HEK293 (cell line): ENCODE measurements around the gene KCNJ6.

Experiments used
- CTCF ChIA-PET: fragments of 350-600 bp; formaldehyde crosslinking; extraction: SDS; loops from one replicate; lab custom pipeline; 2021; ENCODE audit warnings: antibody characterized with exemption; lab: Yijun Ruan, JAX
- POLR2A ChIA-PET: fragments of 300-600 bp; formaldehyde crosslinking; extraction: SDS; loops from one replicate; lab custom pipeline; 2020; ENCODE audit warnings: antibody characterized with exemption, inconsistent platforms; lab: Yijun Ruan, JAX
- H3K27ac ChIP-seq: fragments of 200-500 bp; sonication (Bioruptor generic); 2 replicates; pipeline ENCODE4 v1.5.1; 2014; ENCODE audit warnings: low read depth, low read length, control low read depth, inconsistent platforms; ENCODE audit errors: extremely low read depth
- H3K36me3 ChIP-seq, 2 experiments: fragments of 200-500 bp in 1 of 2; sonication (Bioruptor generic) in 1 of 2; 1 replicate in 1 of 2; 2 replicates in 1 of 2; pipeline ENCODE4 v1.5.1; 2014 to 2017; ENCODE audit warnings: inconsistent platforms in 2 of 2, low read length in 2 of 2; ENCODE audit not compliant: control insufficient read depth in 2 of 2, insufficient read depth in 1 of 2
- H3K4me1 ChIP-seq: fragments of 200-500 bp; sonication (Bioruptor generic); 2 replicates; pipeline ENCODE4 v1.5.1; 2014; ENCODE audit warnings: mild to moderate bottlenecking, low read length, inconsistent platforms; ENCODE audit not compliant: control insufficient read depth, insufficient read depth
- H3K4me3 ChIP-seq: 2 replicates; pipeline ENCODE4 v1.5.1; 2011; ENCODE audit warnings: low read depth, mild to moderate bottlenecking, control low read depth, low read length, moderate library complexity
- H3K9me3 ChIP-seq: fragments of 200-500 bp; sonication (Bioruptor generic); 2 replicates; pipeline ENCODE4 v1.5.1; 2014; ENCODE audit warnings: low read depth, low read length, inconsistent platforms; ENCODE audit not compliant: control insufficient read depth, insufficient read depth
- IKZF3 ChIP-seq: fragments of 450-650 bp; IDR thresholded peaks from 2 replicates; pipeline ENCODE4 v1.5.0; 2018; ENCODE audit warnings: missing biosample characterization, mild to moderate bottlenecking, missing genetic modification characterization, moderate library complexity
- OSR2 ChIP-seq: fragments of 450-650 bp; formaldehyde crosslinking; IDR thresholded peaks from 2 replicates; pipeline ENCODE4 v1.5.1; 2016; ENCODE audit warnings: missing biosample characterization, missing genetic modification characterization
- RBAK ChIP-seq: fragments of 450-650 bp; formaldehyde crosslinking; IDR thresholded peaks from 2 replicates; pipeline ENCODE4 v1.5.1; 2016; ENCODE audit warnings: missing biosample characterization, missing genetic modification characterization
- YY1 ChIP-seq: fragments of 450-650 bp; formaldehyde crosslinking; IDR thresholded peaks from 2 replicates; pipeline ENCODE4 v1.5.1; 2018; ENCODE audit warnings: missing biosample characterization, missing genetic modification characterization
- ZBTB48 ChIP-seq: fragments of 450-650 bp; formaldehyde crosslinking; IDR thresholded peaks from 2 replicates; pipeline ENCODE4 v1.5.1; 2016; ENCODE audit warnings: missing biosample characterization, missing genetic modification characterization
- ZBTB7A ChIP-seq: fragments of 450-650 bp; formaldehyde crosslinking; IDR thresholded peaks from 2 replicates; pipeline ENCODE4 v1.5.1; 2016; ENCODE audit warnings: low read depth, missing biosample characterization, missing genetic modification characterization
- ZBTB8A ChIP-seq: fragments of 450-650 bp; formaldehyde crosslinking; IDR thresholded peaks from 2 replicates; pipeline ENCODE4 v1.5.1; 2016; ENCODE audit warnings: missing biosample characterization, missing genetic modification characterization
- ZNF121 ChIP-seq: fragments of 450-650 bp; formaldehyde crosslinking; IDR thresholded peaks from 2 replicates; pipeline ENCODE4 v1.5.1; 2016; ENCODE audit warnings: missing biosample characterization, missing genetic modification characterization
- ZNF2 ChIP-seq: fragments of 450-650 bp; formaldehyde crosslinking; IDR thresholded peaks from 2 replicates; pipeline ENCODE4 v1.5.1; 2016; ENCODE audit warnings: missing biosample characterization, missing genetic modification characterization
- ZNF202 ChIP-seq: fragments of 450-650 bp; formaldehyde crosslinking; IDR thresholded peaks from 2 replicates; pipeline ENCODE4 v1.5.1; 2016; ENCODE audit warnings: missing biosample characterization, missing genetic modification characterization, borderline replicate concordance
- ZNF248 ChIP-seq: fragments of 450-650 bp; formaldehyde crosslinking; IDR thresholded peaks from 2 replicates; pipeline ENCODE4 v1.5.1; 2017; ENCODE audit warnings: missing biosample characterization, missing genetic modification characterization
- ZNF354C ChIP-seq: fragments of 450-650 bp; formaldehyde crosslinking; IDR thresholded peaks from 2 replicates; pipeline ENCODE4 v1.5.1; 2016; ENCODE audit warnings: missing biosample characterization, missing genetic modification characterization, low read depth, borderline replicate concordance
- ZNF37A ChIP-seq: fragments of 450-650 bp; IDR thresholded peaks from 2 replicates; pipeline ENCODE4 v1.5.1; 2018; ENCODE audit warnings: missing biosample characterization, missing genetic modification characterization
- ZNF548 ChIP-seq: fragments of 450-650 bp; formaldehyde crosslinking; IDR thresholded peaks from 2 replicates; pipeline ENCODE4 v1.5.1; 2016; ENCODE audit warnings: missing biosample characterization, missing genetic modification characterization
- ZNF549 ChIP-seq: fragments of 450-650 bp; IDR thresholded peaks from 2 replicates; pipeline ENCODE4 v1.5.1; 2018; ENCODE audit warnings: missing biosample characterization, missing genetic modification characterization, mild to moderate bottlenecking, inconsistent platforms, moderate library complexity
- ZNF747 ChIP-seq: fragments of 450-650 bp; formaldehyde crosslinking; IDR thresholded peaks from 2 replicates; pipeline ENCODE4 v1.5.1; 2016; ENCODE audit warnings: missing biosample characterization, missing genetic modification characterization
- ZNF785 ChIP-seq: fragments of 450-650 bp; formaldehyde crosslinking; IDR thresholded peaks from 2 replicates; pipeline ENCODE4 v1.5.1; 2016; ENCODE audit warnings: missing biosample characterization, missing genetic modification characterization
- TF ChIP-seq, protein P1 (sequence below): fragments of 450-650 bp; formaldehyde crosslinking; IDR thresholded peaks from 2 replicates; pipeline ENCODE4 v1.5.1; 2016; ENCODE audit warnings: missing biosample characterization, missing genetic modification characterization, borderline replicate concordance
- TF ChIP-seq, protein P2 (sequence below): fragments of 450-650 bp; formaldehyde crosslinking; IDR thresholded peaks from 2 replicates; pipeline ENCODE4 v1.5.1; 2016; ENCODE audit warnings: missing biosample characterization, missing genetic modification characterization
- TF ChIP-seq, protein P3 (sequence below): fragments of 450-650 bp; formaldehyde crosslinking; IDR thresholded peaks from 2 replicates; pipeline ENCODE4 v1.5.1; 2016; ENCODE audit warnings: missing biosample characterization, missing genetic modification characterization
- TF ChIP-seq, protein P4 (sequence below): fragments of 450-650 bp; formaldehyde crosslinking; IDR thresholded peaks from 2 replicates; pipeline ENCODE4 v1.5.1; 2017; ENCODE audit warnings: missing biosample characterization, missing genetic modification characterization

Gene KCNJ6

DNA sequence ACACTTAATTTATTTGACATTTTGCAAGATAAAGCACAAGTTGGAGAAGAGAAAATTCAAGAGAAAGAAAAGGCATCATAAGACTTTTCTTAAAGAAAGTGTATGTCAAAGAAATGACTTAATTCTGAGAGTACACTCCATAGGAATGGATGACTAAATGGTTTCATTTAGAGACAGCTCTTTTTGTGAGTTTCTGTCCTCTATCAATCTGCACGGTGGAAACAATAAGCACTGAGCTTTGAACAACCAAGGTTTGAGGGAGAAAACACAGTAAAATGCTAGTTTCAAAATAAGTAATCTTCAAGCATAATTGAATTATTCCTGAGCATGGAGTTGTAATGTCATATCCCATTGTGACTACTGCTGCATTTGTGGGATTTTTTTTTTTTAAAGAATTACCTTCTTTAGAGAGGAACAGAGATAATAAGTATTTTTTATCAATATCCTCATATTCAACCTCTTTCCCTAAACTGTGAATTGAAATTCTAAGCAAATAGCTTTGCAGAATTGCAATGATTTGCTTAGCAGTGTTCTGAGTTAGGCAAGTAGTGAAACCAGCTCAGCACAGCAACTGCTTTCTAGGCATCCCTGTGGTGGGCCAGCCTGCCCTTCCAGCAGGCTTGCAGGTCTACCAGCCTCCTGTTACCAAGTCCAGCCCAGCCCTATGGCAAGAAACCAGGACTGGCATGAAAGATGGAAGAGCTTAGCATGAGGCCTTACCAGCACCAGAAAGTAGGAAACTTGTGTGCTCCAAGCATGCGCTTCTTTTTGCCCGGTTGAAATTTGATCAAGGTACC is 38.2 kb downstream of the KCNJ6 start:
- no peaks in the 10 kb centered on the region for H3K36me3 ChIP-seq
- H3K27ac ChIP-seq, result no peak overlapping the region
- H3K9me3 ChIP-seq, result no peaks in the 10 kb centered on the region
- POLR2A ChIA-PET, result no interaction called here
- CTCF ChIA-PET, result interaction anchor here (1.1 to 1.3 kb wide), 2 partner anchors 17 to 477 kb away, joined by 3 read pairs; no protein-coding TSS in a partner anchor
- H3K4me1 ChIP-seq, result no peaks in the 10 kb centered on the region
- no peak overlapping the region for H3K4me3 ChIP-seq
- TF ChIP-seq YY1 (tag by site-specific recombination) (no peak), ZNF785 (tag by site-specific recombination) (no peak), IKZF3 (no peak), ZNF354C (no peak), ZNF747 (no peak), ZNF548 (tag by site-specific recombination) (no peak), ZNF121 (tag by site-specific recombination) (no peak)
- TF ChIP-seq, protein P1, sequence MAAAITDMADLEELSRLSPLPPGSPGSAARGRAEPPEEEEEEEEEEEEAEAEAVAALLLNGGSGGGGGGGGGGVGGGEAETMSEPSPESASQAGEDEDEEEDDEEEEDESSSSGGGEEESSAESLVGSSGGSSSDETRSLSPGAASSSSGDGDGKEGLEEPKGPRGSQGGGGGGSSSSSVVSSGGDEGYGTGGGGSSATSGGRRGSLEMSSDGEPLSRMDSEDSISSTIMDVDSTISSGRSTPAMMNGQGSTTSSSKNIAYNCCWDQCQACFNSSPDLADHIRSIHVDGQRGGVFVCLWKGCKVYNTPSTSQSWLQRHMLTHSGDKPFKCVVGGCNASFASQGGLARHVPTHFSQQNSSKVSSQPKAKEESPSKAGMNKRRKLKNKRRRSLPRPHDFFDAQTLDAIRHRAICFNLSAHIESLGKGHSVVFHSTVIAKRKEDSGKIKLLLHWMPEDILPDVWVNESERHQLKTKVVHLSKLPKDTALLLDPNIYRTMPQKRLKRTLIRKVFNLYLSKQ (tag by site-specific recombination), result no peak

DNA sequence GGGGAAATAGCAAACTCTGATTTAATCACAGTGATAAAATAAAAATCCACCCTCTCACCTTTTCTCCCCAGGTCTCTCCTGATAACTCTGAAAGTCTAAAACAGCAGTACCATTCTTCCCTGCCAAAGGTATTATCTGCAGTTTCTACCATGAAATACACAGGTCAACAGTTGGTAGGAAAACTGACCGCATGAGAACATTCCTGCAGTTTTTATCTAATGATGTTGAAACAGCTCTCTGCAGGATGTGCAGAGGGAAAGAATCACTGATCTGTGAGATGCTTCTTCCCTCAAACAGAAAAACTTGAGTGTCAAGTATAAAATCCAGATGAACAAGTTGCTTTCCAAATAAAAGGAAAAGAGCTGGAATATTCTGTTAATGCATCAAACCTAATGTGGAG is 39.1 kb downstream of the KCNJ6 start:
- no peak overlapping the region for H3K4me3 ChIP-seq
- H3K27ac ChIP-seq, result no peak overlapping the region
- H3K36me3 ChIP-seq, result no peaks in the 10 kb centered on the region
- TF ChIP-seq, protein P2, sequence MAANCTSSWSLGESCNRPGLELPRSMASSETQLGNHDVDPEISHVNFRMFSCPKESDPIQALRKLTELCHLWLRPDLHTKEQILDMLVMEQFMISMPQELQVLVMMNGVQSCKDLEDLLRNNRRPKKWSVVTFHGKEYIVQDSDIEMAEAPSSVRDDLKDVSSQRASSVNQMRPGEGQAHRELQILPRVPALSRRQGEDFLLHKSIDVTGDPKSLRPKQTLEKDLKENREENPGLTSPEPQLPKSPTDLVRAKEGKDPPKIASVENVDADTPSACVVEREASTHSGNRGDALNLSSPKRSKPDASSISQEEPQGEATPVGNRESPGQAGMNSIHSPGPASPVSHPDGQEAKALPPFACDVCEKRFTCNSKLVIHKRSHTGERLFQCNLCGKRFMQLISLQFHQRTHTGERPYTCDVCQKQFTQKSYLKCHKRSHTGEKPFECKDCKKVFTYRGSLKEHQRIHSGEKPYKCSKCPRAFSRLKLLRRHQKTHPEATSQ (tag by site-specific recombination), result no peak
- no peak for TF ChIP-seq ZBTB48 (tag by site-specific recombination)
- TF ChIP-seq, protein P3, sequence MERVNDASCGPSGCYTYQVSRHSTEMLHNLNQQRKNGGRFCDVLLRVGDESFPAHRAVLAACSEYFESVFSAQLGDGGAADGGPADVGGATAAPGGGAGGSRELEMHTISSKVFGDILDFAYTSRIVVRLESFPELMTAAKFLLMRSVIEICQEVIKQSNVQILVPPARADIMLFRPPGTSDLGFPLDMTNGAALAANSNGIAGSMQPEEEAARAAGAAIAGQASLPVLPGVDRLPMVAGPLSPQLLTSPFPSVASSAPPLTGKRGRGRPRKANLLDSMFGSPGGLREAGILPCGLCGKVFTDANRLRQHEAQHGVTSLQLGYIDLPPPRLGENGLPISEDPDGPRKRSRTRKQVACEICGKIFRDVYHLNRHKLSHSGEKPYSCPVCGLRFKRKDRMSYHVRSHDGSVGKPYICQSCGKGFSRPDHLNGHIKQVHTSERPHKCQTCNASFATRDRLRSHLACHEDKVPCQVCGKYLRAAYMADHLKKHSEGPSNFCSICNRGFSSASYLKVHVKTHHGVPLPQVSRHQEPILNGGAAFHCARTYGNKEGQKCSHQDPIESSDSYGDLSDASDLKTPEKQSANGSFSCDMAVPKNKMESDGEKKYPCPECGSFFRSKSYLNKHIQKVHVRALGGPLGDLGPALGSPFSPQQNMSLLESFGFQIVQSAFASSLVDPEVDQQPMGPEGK (tag by site-specific recombination), result no peak
- no peak for TF ChIP-seq RBAK (tag by site-specific recombination)
- no peak for TF ChIP-seq ZNF549 (tag by site-specific recombination)
- no peak for TF ChIP-seq ZBTB7A (tag by site-specific recombination)
- CTCF ChIA-PET, result interaction anchor here (1.1 to 1.3 kb wide), 2 partner anchors 16 to 478 kb away, joined by 3 read pairs; no protein-coding TSS in a partner anchor
- POLR2A ChIA-PET, result no interaction called here
- no peaks in the 10 kb centered on the region for H3K9me3 ChIP-seq
- H3K4me1 ChIP-seq, result no peaks in the 10 kb centered on the region

DNA sequence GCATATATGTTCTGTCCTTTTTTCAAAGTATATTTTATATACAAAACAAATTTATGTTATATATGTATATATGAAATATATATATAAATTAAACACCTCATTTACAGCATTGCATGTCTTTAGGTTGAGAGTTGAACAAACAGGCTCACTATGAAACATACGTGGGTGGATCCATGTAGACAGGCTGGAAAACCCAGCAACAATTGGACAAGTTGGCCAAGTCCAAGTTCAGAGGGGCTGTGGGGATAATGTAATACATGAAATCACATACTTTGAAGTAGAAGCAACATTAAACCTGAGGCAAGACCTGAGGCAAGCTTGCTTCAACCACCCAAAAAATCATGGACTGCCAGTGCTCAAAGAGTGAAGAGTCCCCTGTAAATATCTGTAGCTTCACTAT is 39.7 kb downstream of the KCNJ6 start:
- CTCF ChIA-PET, result interaction anchor here (1.1 kb wide), 1 partner anchor 478 kb away, joined by 3 read pairs; no protein-coding TSS in a partner anchor

More for the DNA sequence above, 39.7 kb downstream of the KCNJ6 start:
- Histone ChIP-seq H3K4me3 (no peak overlapping the region), H3K4me1 (no peaks in the 10 kb centered on the region), H3K27ac (no peak overlapping the region), H3K9me3 (no peaks in the 10 kb centered on the region), H3K36me3 (no peaks in the 10 kb centered on the region)
- POLR2A ChIA-PET, result no interaction called here
- TF ChIP-seq, protein P4, sequence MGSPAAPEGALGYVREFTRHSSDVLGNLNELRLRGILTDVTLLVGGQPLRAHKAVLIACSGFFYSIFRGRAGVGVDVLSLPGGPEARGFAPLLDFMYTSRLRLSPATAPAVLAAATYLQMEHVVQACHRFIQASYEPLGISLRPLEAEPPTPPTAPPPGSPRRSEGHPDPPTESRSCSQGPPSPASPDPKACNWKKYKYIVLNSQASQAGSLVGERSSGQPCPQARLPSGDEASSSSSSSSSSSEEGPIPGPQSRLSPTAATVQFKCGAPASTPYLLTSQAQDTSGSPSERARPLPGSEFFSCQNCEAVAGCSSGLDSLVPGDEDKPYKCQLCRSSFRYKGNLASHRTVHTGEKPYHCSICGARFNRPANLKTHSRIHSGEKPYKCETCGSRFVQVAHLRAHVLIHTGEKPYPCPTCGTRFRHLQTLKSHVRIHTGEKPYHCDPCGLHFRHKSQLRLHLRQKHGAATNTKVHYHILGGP (tag by site-specific recombination), result no peak
- TF ChIP-seq OSR2 (tag by site-specific recombination) (no peak), ZNF2 (no peak), ZBTB8A (tag by site-specific recombination) (no peak), ZBTB48 (tag by site-specific recombination) (no peak), ZNF202 (tag by site-specific recombination) (no peak), ZNF248 (tag by site-specific recombination) (no peak), ZNF37A (tag by site-specific recombination) (no peak)
